ENCODE data around the gene PIK3CD.
A peak's percentile ranks its signal among the peaks of the same experiment; 100 is the strongest.
"Not testable (repeated sequence)": the region's sequence is repeated elsewhere in the genome, so short reads cannot be mapped to it uniquely, and the experiment has no call there.

Gene PIK3CD

GRCh38 chr1:9651220-9651564, 339 bp upstream of the PIK3CD start:
- in situ Hi-C loops (cut with HindIII; ENCODE audit: low pct_ligation_motif_present, low pct_unique_long_range_greater_than_20kb, low sequenced_read_pairs) = no loop called here
- DNase-seq = no peak

- in situ Hi-C loops (cut with HindIII; ENCODE audit: low pct_ligation_motif_present, low pct_unique_long_range_greater_than_20kb, low sequenced_read_pairs) = no loop called here
- no peak for DNase-seq
Observed at GRCh38 chr1:9652379-9653209, 1.1 kb downstream of the PIK3CD start.

- in situ Hi-C loops (cut with HindIII; ENCODE audit: low pct_ligation_motif_present, low pct_unique_long_range_greater_than_20kb, low sequenced_read_pairs) = no loop called here
- no peak for DNase-seq
Observed at GRCh38 chr1:9653210-9653490, 1.6 kb downstream of the PIK3CD start.

GRCh38 chr1:9653491-9654050, 2.0 kb downstream of the PIK3CD start:
- in situ Hi-C loops (cut with HindIII; ENCODE audit: low pct_ligation_motif_present, low pct_unique_long_range_greater_than_20kb, low sequenced_read_pairs) = no loop called here
- no peak for DNase-seq

GRCh38 chr1:9654051-9654833, 2.7 kb downstream of the PIK3CD start:
- no peak for DNase-seq
- in situ Hi-C loops (cut with HindIII; ENCODE audit: low pct_ligation_motif_present, low pct_unique_long_range_greater_than_20kb, low sequenced_read_pairs) = no loop called here

GRCh38 chr1:9654834-9655723, 3.5 kb downstream of the PIK3CD start:
- DNase-seq = no peak
- in situ Hi-C loops (cut with HindIII; ENCODE audit: low pct_ligation_motif_present, low pct_unique_long_range_greater_than_20kb, low sequenced_read_pairs) = no loop called here

GRCh38 chr1:9655836-9656235, 4.3 kb downstream of the PIK3CD start:
- in situ Hi-C loops (cut with HindIII; ENCODE audit: low pct_ligation_motif_present, low pct_unique_long_range_greater_than_20kb, low sequenced_read_pairs) = no loop called here
- DNase-seq = no peak

GRCh38 chr1:9657521-9658032, 6.0 kb downstream of the PIK3CD start:
- in situ Hi-C loops (cut with HindIII; ENCODE audit: low pct_ligation_motif_present, low pct_unique_long_range_greater_than_20kb, low sequenced_read_pairs) = no loop called here
- no peak for DNase-seq

GRCh38 chr1:9658199-9658598, 6.7 kb downstream of the PIK3CD start:
- in situ Hi-C loops (cut with HindIII; ENCODE audit: low pct_ligation_motif_present, low pct_unique_long_range_greater_than_20kb, low sequenced_read_pairs) = no loop called here
- no peak for DNase-seq

- in situ Hi-C loops (cut with HindIII; ENCODE audit: low pct_ligation_motif_present, low pct_unique_long_range_greater_than_20kb, low sequenced_read_pairs) = no loop called here
- DNase-seq = no peak
Observed at GRCh38 chr1:9659328-9659727, 7.8 kb downstream of the PIK3CD start.

- DNase-seq = no peak
- in situ Hi-C loops (cut with HindIII; ENCODE audit: low pct_ligation_motif_present, low pct_unique_long_range_greater_than_20kb, low sequenced_read_pairs) = no loop called here
Observed at GRCh38 chr1:9663257-9663656, 11.7 kb downstream of the PIK3CD start.

- DNase-seq = no peak
- in situ Hi-C loops (cut with HindIII; ENCODE audit: low pct_ligation_motif_present, low pct_unique_long_range_greater_than_20kb, low sequenced_read_pairs) = no loop called here
Observed at GRCh38 chr1:9665193-9665592, 13.7 kb downstream of the PIK3CD start.

- DNase-seq = no peak
- in situ Hi-C loops (cut with HindIII; ENCODE audit: low pct_ligation_motif_present, low pct_unique_long_range_greater_than_20kb, low sequenced_read_pairs) = no loop called here
Observed at GRCh38 chr1:9668080-9668479, 16.5 kb downstream of the PIK3CD start.

GRCh38 chr1:9670085-9670484, 18.6 kb downstream of the PIK3CD start:
- DNase-seq = no peak
- in situ Hi-C loops (cut with HindIII; ENCODE audit: low pct_ligation_motif_present, low pct_unique_long_range_greater_than_20kb, low sequenced_read_pairs) = no loop called here

GRCh38 chr1:9671377-9672140, 20.0 kb downstream of the PIK3CD start:
- in situ Hi-C loops (cut with HindIII; ENCODE audit: low pct_ligation_motif_present, low pct_unique_long_range_greater_than_20kb, low sequenced_read_pairs) = no loop called here
- DNase-seq = peak; percentile 81

GRCh38 chr1:9672444-9672843, 20.9 kb downstream of the PIK3CD start:
- DNase-seq = no peak

GRCh38 chr1:9675393-9675792, 23.9 kb downstream of the PIK3CD start:
- in situ Hi-C loops (cut with HindIII; ENCODE audit: low pct_ligation_motif_present, low pct_unique_long_range_greater_than_20kb, low sequenced_read_pairs) = no loop called here
- DNase-seq = no peak

More at GRCh38 chr1:9672444-9672843, 20.9 kb downstream of the PIK3CD start:
- in situ Hi-C loops (cut with HindIII; ENCODE audit: low pct_ligation_motif_present, low pct_unique_long_range_greater_than_20kb, low sequenced_read_pairs) = no loop called here

- DNase-seq; in situ Hi-C loops (cut with HindIII; ENCODE audit: low pct_ligation_motif_present, low pct_unique_long_range_greater_than_20kb, low sequenced_read_pairs): not testable (repeated sequence)
Observed at GRCh38 chr1:9676128-9676527, 24.6 kb downstream of the PIK3CD start.

All from ACHN (cell line).